Measurements from ENCODE around the gene SLC47A1.

GRCh38 chr17:19534562-19535149, 1.0 kb downstream of the SLC47A1 start:
- TF ChIP-seq CTCF (IDR thresholded peaks at IDR 0.05; ENCODE audit: low read depth, low read length): no peak
- TF ChIP-seq POLR2A (IDR thresholded peaks at IDR 0.05; ENCODE audit: extremely low read depth, insufficient read length): no peak
- no peak for TF ChIP-seq MYC (IDR thresholded peaks at IDR 0.05; ENCODE audit: low read depth, low read length)
- TF ChIP-seq, protein P1, sequence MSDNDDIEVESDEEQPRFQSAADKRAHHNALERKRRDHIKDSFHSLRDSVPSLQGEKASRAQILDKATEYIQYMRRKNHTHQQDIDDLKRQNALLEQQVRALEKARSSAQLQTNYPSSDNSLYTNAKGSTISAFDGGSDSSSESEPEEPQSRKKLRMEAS (IDR thresholded peaks at IDR 0.05; ENCODE audit: low read depth, low read length): no peak

All from NB4 (cell line).